Cardiac fibroblast (primary cell): ENCODE results near the gene PDE4D.

Experiments
- DNase-seq, 2 donors: peaks; one replicate each; pipeline versions ENCODE4 v3.0.0 to v3.0.0-alpha.2; 2010; ENCODE audit warnings: low read depth in 2 of 2
- H3K4me3 ChIP-seq, 2 donors: replicated peaks in 1 of 2; 1 replicate in 1 of 2; 2 replicates in 1 of 2; pipeline ENCODE4 v1.5.1; 2011; ENCODE audit warnings: low read depth in 2 of 2, low read length in 2 of 2, mild to moderate bottlenecking in 2 of 2, moderate library complexity in 1 of 2
- CTCF ChIP-seq: IDR thresholded peaks from one replicate; pipeline ENCODE4 v1.5.1; 2011; ENCODE audit warnings: low read depth, mild to moderate bottlenecking, low read length, inconsistent platforms

Gene PDE4D

GRCh38 chr5:59905188-59905587, 11.7 kb upstream of the PDE4D start:
- H3K4me3 ChIP-seq, result no peak overlapping the region
- no peak for DNase-seq
- TF ChIP-seq CTCF, result no peak

- no peak for DNase-seq
- no peak for TF ChIP-seq CTCF
Observed at GRCh38 chr5:59897075-59897474, 3.5 kb upstream of the PDE4D start.

GRCh38 chr5:59891962-59892643, 1.4 kb downstream of the PDE4D start:
- no peak overlapping the region for H3K4me3 ChIP-seq
- no peak for DNase-seq
- no peak for TF ChIP-seq CTCF

More at GRCh38 chr5:59897075-59897474, 3.5 kb upstream of the PDE4D start:
- H3K4me3 ChIP-seq, result no peak overlapping the region

GRCh38 chr5:59887274-59887673, 6.3 kb downstream of the PDE4D start:
- TF ChIP-seq CTCF, result no peak
- no peak for DNase-seq

GRCh38 chr5:59874675-59875074, 18.9 kb downstream of the PDE4D start:
- no peak for TF ChIP-seq CTCF
- no peak overlapping the region for H3K4me3 ChIP-seq
- DNase-seq, result no peak

More at GRCh38 chr5:59887274-59887673, 6.3 kb downstream of the PDE4D start:
- H3K4me3 ChIP-seq, result no peak overlapping the region

- no peak for TF ChIP-seq CTCF
- no peak overlapping the region for H3K4me3 ChIP-seq
- peak; percentile 14 to 31 for DNase-seq
Observed at GRCh38 chr5:59873113-59873512, 20.4 kb downstream of the PDE4D start.

GRCh38 chr5:59866661-59867060, 26.9 kb downstream of the PDE4D start:
- no peak for TF ChIP-seq CTCF
- DNase-seq, result no peak
- H3K4me3 ChIP-seq, result no peak overlapping the region
